Progenitor cell of endocrine pancreas (in vitro differentiated cells): Measurements from ENCODE around the gene SECISBP2. TPM values are rescaled to one million over a fixed set of nuclear protein-coding genes. Genes with fewer than 3 reads are reported as not detected.
"Not testable (repeated sequence)": the region's sequence is repeated elsewhere in the genome, so short reads cannot be mapped to it uniquely, and the experiment has no call there.

Source experiments
- DNase-seq: peaks from one replicate; pipeline ENCODE4 v3.0.0; 2021; ENCODE audit warnings: low spot score; ENCODE audit not compliant: unreplicated experiment
- H3K27ac Mint-ChIP-seq: 2 replicates; pipeline ENCODE4 v1.8.0; 2021; ENCODE audit warnings: mild to moderate bottlenecking, moderate library complexity, mixed read lengths
- H3K27me3 Mint-ChIP-seq: 2 replicates; pipeline ENCODE4 v1.8.0; 2021; ENCODE audit warnings: mixed read lengths
- H3K36me3 Mint-ChIP-seq: 2 replicates; pipeline ENCODE4 v1.8.0; 2022; ENCODE audit warnings: mixed read lengths; ENCODE audit not compliant: insufficient read depth
- H3K4me1 Mint-ChIP-seq: 2 replicates; pipeline ENCODE4 v1.8.0; 2021; ENCODE audit warnings: low read depth, mixed read lengths
- H3K4me3 Mint-ChIP-seq: 2 replicates; pipeline ENCODE4 v1.8.0; 2021; ENCODE audit warnings: low read depth, mild to moderate bottlenecking, moderate library complexity, mixed read lengths
- H3K9me3 Mint-ChIP-seq: 2 replicates; pipeline ENCODE4 v1.8.0; 2021; ENCODE audit warnings: low read depth, mixed read lengths
- CTCF ChIP-seq: fragments of 200-600 bp; sonication (generic); IDR thresholded peaks from one replicate; pipeline ENCODE4 v1.5.0; 2021; ENCODE audit warnings: antibody characterized with exemption, mild to moderate bottlenecking; ENCODE audit not compliant: unreplicated experiment
- total RNA-seq: library from RNA; stranded (reverse); gene quantifications from 2 replicates; pipeline ENCODE4 v1.2.1, GENCODE V29; 2021

The SECISBP2 gene
- total RNA-seq, 1 donor from 2014 or later, result 73.5 TPM

- Mint-ChIP-seq H3K27ac (no peak overlapping the region), H3K9me3 (peaks cover 33% of the 10 kb centered on the region), H3K36me3 (peaks cover 15% of the 10 kb centered on the region), H3K27me3 (no peaks in the 10 kb centered on the region), H3K4me3 (no peak overlapping the region), H3K4me1 (no peaks in the 10 kb centered on the region)
- no peak for DNase-seq
- no peak for TF ChIP-seq CTCF
Measured at GRCh38 chr9:89277454-89277853, 40.8 kb upstream of the SECISBP2 start.

- Mint-ChIP-seq H3K27me3 (no peaks in the 10 kb centered on the region), H3K4me1 (no peaks in the 10 kb centered on the region), H3K27ac (no peak overlapping the region), H3K36me3 (peaks cover 13% of the 10 kb centered on the region), H3K9me3 (peaks cover 24% of the 10 kb centered on the region), H3K4me3 (no peak overlapping the region)
- no peak for DNase-seq
- no peak for TF ChIP-seq CTCF
Measured at GRCh38 chr9:89278551-89278950, 39.7 kb upstream of the SECISBP2 start.

- Mint-ChIP-seq H3K27me3 (no peaks in the 10 kb centered on the region), H3K4me3 (no peak overlapping the region), H3K27ac (no peak overlapping the region), H3K4me1 (no peaks in the 10 kb centered on the region), H3K36me3 (peaks cover 9% of the 10 kb centered on the region), H3K9me3 (peaks cover 17% of the 10 kb centered on the region)
- peak; percentile 70 for TF ChIP-seq CTCF
- DNase-seq, result no peak
Measured at GRCh38 chr9:89278997-89279739, 39.1 kb upstream of the SECISBP2 start.

- H3K4me1 Mint-ChIP-seq, result no peaks in the 10 kb centered on the region
- no peak overlapping the region for H3K27ac Mint-ChIP-seq
- peaks cover 4% of the 10 kb centered on the region for H3K36me3 Mint-ChIP-seq
- H3K27me3 Mint-ChIP-seq, result no peaks in the 10 kb centered on the region
- no peak for DNase-seq
- peaks cover 6% of the 10 kb centered on the region for H3K9me3 Mint-ChIP-seq
- no peak overlapping the region for H3K4me3 Mint-ChIP-seq
- TF ChIP-seq CTCF, result no peak
Measured at GRCh38 chr9:89281106-89281505, 37.2 kb upstream of the SECISBP2 start.

- not testable (repeated sequence) for H3K27me3 Mint-ChIP-seq, H3K27ac Mint-ChIP-seq, H3K4me3 Mint-ChIP-seq, H3K36me3 Mint-ChIP-seq, H3K4me1 Mint-ChIP-seq, H3K9me3 Mint-ChIP-seq, DNase-seq
Measured at GRCh38 chr9:89282248-89282968, 35.9 kb upstream of the SECISBP2 start.

GRCh38 chr9:89284076-89284475, 34.2 kb upstream of the SECISBP2 start:
- TF ChIP-seq CTCF, result no peak
- no peak for DNase-seq
- H3K27me3 Mint-ChIP-seq, result no peaks in the 10 kb centered on the region
- no peaks in the 10 kb centered on the region for H3K36me3 Mint-ChIP-seq
- no peaks in the 10 kb centered on the region for H3K4me1 Mint-ChIP-seq
- H3K9me3 Mint-ChIP-seq, result no peaks in the 10 kb centered on the region
- H3K4me3 Mint-ChIP-seq, result no peak overlapping the region
- no peak overlapping the region for H3K27ac Mint-ChIP-seq
